HCT116 (cell line): ENCODE measurements around the gene GRK1. TPM values are rescaled to one million over a fixed set of nuclear protein-coding genes. Genes with fewer than 3 reads are reported as not detected.

ENCODE experiments used
- ATAC-seq: fragments of 200-7000 bp; cut with Tn5 transposase; 2 replicates; pipeline ENCODE4 v1.9.1; 2020; ENCODE audit warnings: mild to moderate bottlenecking, moderate library complexity
- BruUV-seq: library from RNA; stranded (reverse); fragments of 400-500 nt; replicated peaks from 2 replicates; lab custom pipeline; 2021; lab: Mats Ljungman, UMichigan
- CTCF ChIA-PET: fragments of 300-600 bp; sonication (Branson Sonifier 250); formaldehyde crosslinking; loops from one replicate; lab custom pipeline; 2021; ENCODE audit warnings: antibody characterized with exemption; lab: Charles Lee
- POLR2A ChIA-PET: fragments of 300-600, 350-600 bp; sonication (Branson Sonifier 250); formaldehyde crosslinking; loops from one replicate; lab custom pipeline; 2021; ENCODE audit warnings: antibody characterized with exemption; lab: Charles Lee
- RAD21 ChIA-PET, 2 experiments: fragments of 300-600 bp; sonication (Branson Sonifier 250); formaldehyde crosslinking; loops; one replicate each; lab custom pipeline; 2023; ENCODE audit warnings: low total read pairs in 2 of 2; ENCODE audit not compliant: uncharacterized antibody in 2 of 2, unreplicated experiment in 2 of 2, low non-redundant PET in 1 of 2; lab: Charles Lee
- DNase-seq: peaks from one replicate; pipeline ENCODE4 v3.0.0-alpha.2; 2010; ENCODE audit warnings: low read depth, low spot score
- H2AFZ ChIP-seq: fragments of 200-600 bp; shearing (Covaris generic), sonication (generic); 2 replicates; pipeline ENCODE4 v1.6.1; 2017; ENCODE audit warnings: low read depth, mixed run types, mixed read lengths, antibody characterized with exemption, low read length; ENCODE audit not compliant: poor library complexity, severe bottlenecking
- H3K27ac ChIP-seq: 2 replicates; pipeline ENCODE4 v1.5.1; 2012; ENCODE audit warnings: low read depth, low read length
- H3K27me3 ChIP-seq: fragments of 200-600 bp; sonication (generic); 2 replicates; pipeline ENCODE4 v1.6.1; 2016; ENCODE audit warnings: mixed run types, low read length, mixed read lengths; ENCODE audit not compliant: insufficient read depth
- H3K36me3 ChIP-seq, 2 experiments: fragments of 200-500 bp in 1 of 2; fragments of 200-600 bp in 1 of 2; sonication (Bioruptor generic) in 1 of 2; sonication (generic) in 1 of 2; 2 replicates each; pipeline versions ENCODE4 v1.5.1 to v1.6.1; 2014 to 2016; ENCODE audit warnings: low read length in 2 of 2, inconsistent platforms in 1 of 2, mixed read lengths in 1 of 2, mixed run types in 1 of 2; ENCODE audit not compliant: insufficient read depth in 2 of 2, control insufficient read depth in 1 of 2
- H3K4me1 ChIP-seq, 2 experiments: fragments of 200-600 bp in 1 of 2; sonication (generic) in 1 of 2; 2 replicates each; pipeline versions ENCODE4 v1.5.1 to v1.6.1; 2012 to 2017; ENCODE audit warnings: low read length in 2 of 2, inconsistent platforms in 1 of 2, mild to moderate bottlenecking in 1 of 2, mixed read lengths in 1 of 2, mixed run types in 1 of 2, moderate library complexity in 1 of 2; ENCODE audit not compliant: insufficient read depth in 2 of 2, control insufficient read depth in 1 of 2
- H3K4me2 ChIP-seq: fragments of 200-600 bp; sonication (generic); 2 replicates; pipeline ENCODE4 v1.6.1; 2017; ENCODE audit warnings: mixed run types, low read length, mixed read lengths
- H3K4me3 ChIP-seq, 2 experiments: fragments of 200-600 bp in 1 of 2; sonication (generic) in 1 of 2; replicated peaks in 1 of 2; 2 replicates each; pipeline ENCODE4 v1.5.1; 2011 to 2016; ENCODE audit warnings: low read length in 2 of 2, control low read depth in 1 of 2, low read depth in 1 of 2, mild to moderate bottlenecking in 1 of 2, mixed read lengths in 1 of 2, mixed run types in 1 of 2
- H3K79me2 ChIP-seq: fragments of 200-600 bp; sonication (generic); 2 replicates; pipeline ENCODE4 v1.6.1; 2017; ENCODE audit warnings: mild to moderate bottlenecking, mixed run types, low read length, moderate library complexity, mixed read lengths; ENCODE audit not compliant: insufficient read depth
- H3K9ac ChIP-seq: fragments of 200-600 bp; sonication (generic); 2 replicates; pipeline ENCODE4 v1.6.1; 2016; ENCODE audit warnings: low read length, mixed read lengths
- H3K9me2 ChIP-seq: fragments of 200-600 bp; sonication (generic), shearing (Covaris generic); 2 replicates; pipeline ENCODE4 v1.6.1; 2017; ENCODE audit warnings: mixed run types, mild to moderate bottlenecking, moderate library complexity; ENCODE audit not compliant: insufficient read depth
- H3K9me3 ChIP-seq, 2 experiments: fragments of 200-500 bp in 1 of 2; fragments of 200-600 bp in 1 of 2; sonication (Bioruptor generic) in 1 of 2; sonication (generic) in 1 of 2; 2 replicates each; pipeline ENCODE4 v1.6.1; 2014 to 2017; ENCODE audit warnings: low read length in 2 of 2, mixed read lengths in 2 of 2, inconsistent platforms in 1 of 2, low read depth in 1 of 2, mild to moderate bottlenecking in 1 of 2, mixed run types in 1 of 2, moderate library complexity in 1 of 2; ENCODE audit not compliant: control insufficient read depth in 1 of 2, insufficient read depth in 1 of 2
- H4K20me1 ChIP-seq: fragments of 200-600 bp; sonication (generic), shearing (Covaris generic); 2 replicates; pipeline ENCODE4 v1.6.1; 2017; ENCODE audit warnings: mixed run types, mild to moderate bottlenecking, moderate library complexity; ENCODE audit not compliant: insufficient read depth
- ATF3 ChIP-seq: IDR thresholded peaks from 2 replicates; pipeline ENCODE4 v1.6.1; 2012
- CBX3 ChIP-seq: IDR thresholded peaks from 2 replicates; pipeline ENCODE4 v1.6.1; 2012; ENCODE audit warnings: low read depth
- CTCF ChIP-seq, 3 experiments: fragments of 200-600 bp in 1 of 3; sonication (generic) in 1 of 3; IDR thresholded peaks in 2 of 3; conservative IDR thresholded peaks in 1 of 3; 2 replicates each; pipeline ENCODE4 v1.5.1; 2012 to 2017; ENCODE audit warnings: low read depth in 2 of 3, low read length in 2 of 3, antibody characterized with exemption in 1 of 3, borderline replicate concordance in 1 of 3, control low read depth in 1 of 3, mild to moderate bottlenecking in 1 of 3, mixed read lengths in 1 of 3, mixed run types in 1 of 3, moderate library complexity in 1 of 3; ENCODE audit not compliant: insufficient read depth in 1 of 3
- ELF1 ChIP-seq: IDR thresholded peaks from 2 replicates; pipeline ENCODE4 v1.6.1; 2012; ENCODE audit warnings: low read depth, borderline replicate concordance
- EZH2 ChIP-seq: fragments of 200-600 bp; sonication (generic); IDR thresholded peaks from 2 replicates; pipeline ENCODE4 v1.6.1; 2017; ENCODE audit warnings: antibody characterized with exemption, mixed run types
- EZH2phosphoT487 ChIP-seq: fragments of 200-600 bp; IDR thresholded peaks from 2 replicates; pipeline ENCODE4 v1.6.1; 2018; ENCODE audit warnings: antibody characterized with exemption, borderline replicate concordance
- FOSL1 ChIP-seq: IDR thresholded peaks from 2 replicates; pipeline ENCODE4 v1.6.1; 2012; ENCODE audit warnings: low read depth
- JUND ChIP-seq: IDR thresholded peaks from 2 replicates; pipeline ENCODE4 v1.6.1; 2012
- MAX ChIP-seq: IDR thresholded peaks from 2 replicates; pipeline ENCODE4 v1.6.1; 2012
- POLR2A ChIP-seq: IDR thresholded peaks from 2 replicates; pipeline ENCODE4 v1.7.0; 2011; ENCODE audit warnings: borderline replicate concordance; ENCODE audit not compliant: insufficient read depth, insufficient read length; ENCODE audit errors: extremely low read depth
- POLR2AphosphoS5 ChIP-seq: IDR thresholded peaks from 2 replicates; pipeline ENCODE4 v1.6.1; 2011; ENCODE audit warnings: mild to moderate bottlenecking, low read depth, low read length, moderate library complexity
- RAD21 ChIP-seq: IDR thresholded peaks from 2 replicates; pipeline ENCODE4 v1.6.1; 2012; ENCODE audit warnings: low read depth, mild to moderate bottlenecking
- REST ChIP-seq: IDR thresholded peaks from 2 replicates; pipeline ENCODE4 v1.6.1; 2012; ENCODE audit warnings: low read depth
- SIN3A ChIP-seq: IDR thresholded peaks from 2 replicates; pipeline ENCODE4 v1.6.1; 2012; ENCODE audit warnings: low read depth
- SP1 ChIP-seq: IDR thresholded peaks from 2 replicates; pipeline ENCODE4 v1.6.1; 2012; ENCODE audit warnings: low read depth
- SRF ChIP-seq: IDR thresholded peaks from 2 replicates; pipeline ENCODE4 v1.6.1; 2012; ENCODE audit warnings: low read depth
- TCF7L2 ChIP-seq: IDR thresholded peaks from 2 replicates; pipeline ENCODE4 v1.7.0; 2011; ENCODE audit warnings: borderline replicate concordance, inconsistent platforms; ENCODE audit not compliant: insufficient read depth, insufficient read length; ENCODE audit errors: extremely low read depth
- ZBTB33 ChIP-seq: IDR thresholded peaks from 2 replicates; pipeline ENCODE4 v1.6.1; 2011; ENCODE audit warnings: mild to moderate bottlenecking, low read length, moderate library complexity; ENCODE audit not compliant: insufficient replicate concordance; ENCODE audit errors: extremely low read depth
- ZFX ChIP-seq: fragments of 450-650 bp; IDR thresholded peaks from 2 replicates; pipeline ENCODE4 v1.6.1; 2017
- ZNF274 ChIP-seq: fragments of 200-500 bp; sonication (Bioruptor generic); IDR thresholded peaks from 2 replicates; pipeline ENCODE4 v1.6.1; 2014; ENCODE audit warnings: mild to moderate bottlenecking, low read depth, low read length, inconsistent platforms
- intact Hi-C: fragments of 100-400 bp; cut with micrococcal nuclease; formaldehyde crosslinking; loops from 2 replicates; pipeline ENCODE4 v1.10.0; 2022
- total RNA-seq: library from RNA; stranded (reverse); gene quantifications from one replicate; pipeline ENCODE4 v1.2.1, GENCODE V29; 2021; ENCODE audit not compliant: unreplicated experiment

GRK1 gene
- total RNA-seq, 1 experiment from 2014 or later, result not detected

- TF ChIP-seq CTCF (IDR thresholded peaks at IDR 0.05 in 2 of 3, conservative IDR thresholded peaks at IDR 0.05 in 1 of 3; ENCODE audit: borderline replicate concordance in 1 of 3, insufficient read depth in 1 of 3, low read depth in 2 of 3, low read length in 2 of 3), result no peak
- no peak for TF ChIP-seq ELF1
- no peak for TF ChIP-seq EZH2phosphoT487
Observed at GRCh38 chr13:113660066-113660465, 7.0 kb upstream of the GRK1 start (continued).

GRCh38 chr13:113661509-113661908 lies 5.5 kb upstream of the GRK1 start:
- DNase-seq (no peak), ATAC-seq (no peak)
- Histone ChIP-seq H3K4me1 (no peaks in the 10 kb centered on the region), H3K27me3 (no peaks in the 10 kb centered on the region), H3K27ac (no peak overlapping the region), H3K4me2 (no peak overlapping the region), H3K79me2 (no peaks in the 10 kb centered on the region), H3K36me3 (no peaks in the 10 kb centered on the region), H3K9ac (no peak overlapping the region), H4K20me1 (no peaks in the 10 kb centered on the region), H3K9me3 (no peaks in the 10 kb centered on the region), H3K9me2 (no peaks in the 10 kb centered on the region), H3K4me3 (no peak overlapping the region), H2AFZ (no peak overlapping the region)
- intact Hi-C loops, result no loop called here
- BruUV-seq, result no TSS peak
- CTCF ChIA-PET, result no interaction called here
- RAD21 ChIA-PET, result no interaction called here
- POLR2A ChIA-PET, result no interaction called here
- TF ChIP-seq SP1 (no peak), SIN3A (no peak), POLR2AphosphoS5 (no peak), SRF (no peak), EZH2 (no peak), MAX (no peak), ATF3 (no peak), POLR2A (no peak), TCF7L2 (no peak), FOSL1 (no peak), EZH2phosphoT487 (no peak), ZFX (no peak), ELF1 (no peak), RAD21 (no peak), ZNF274 (no peak), JUND (no peak), REST (no peak), CBX3 (no peak), ZBTB33 (no peak)
